Stimulated activated CD4-positive, alpha-beta T cell treated with anti-CD3 and anti-CD28 coated beads, Interleukin-15, amount 100 ng/mL, for 24 hours (primary cell): ENCODE data around the gene TAS2R40.
"Not testable (repeated sequence)": the region's sequence is repeated elsewhere in the genome, so short reads cannot be mapped to it uniquely, and the experiment has no call there.

Experiments
- DNase-seq: peaks from one replicate; pipeline ENCODE4 v3.0.0-alpha.2; 2020

Gene TAS2R40

DNA sequence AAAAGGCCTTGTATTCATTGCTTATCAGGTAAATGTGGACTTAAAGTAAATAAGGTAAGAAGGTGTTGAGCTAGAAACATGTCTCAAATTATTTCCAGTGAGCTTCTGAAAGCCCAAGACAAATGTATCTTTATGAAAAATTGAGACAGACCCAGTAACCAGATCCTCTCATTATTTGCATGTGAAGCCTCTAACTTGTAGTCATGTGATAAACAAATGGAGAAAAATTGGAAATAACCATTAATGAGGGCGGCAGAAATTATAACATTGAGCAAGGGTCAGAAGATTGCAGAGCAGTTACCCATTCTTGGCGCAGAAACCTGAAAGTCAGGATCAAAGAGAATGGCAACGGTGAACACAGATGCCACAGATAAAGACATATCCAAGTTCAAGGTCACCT lies at the start of gene TAS2R40:
TSS of gene TAS2R40 (plus strand) at position 301 of the 400 bp plus-strand sequence. CDS start at position 343, 42 bp downstream.
- no peak for DNase-seq

- DNase-seq, result no peak
Observed at GRCh38 chr7:143172354-143172753, 49.5 kb upstream of the TAS2R40 start.

DNA sequence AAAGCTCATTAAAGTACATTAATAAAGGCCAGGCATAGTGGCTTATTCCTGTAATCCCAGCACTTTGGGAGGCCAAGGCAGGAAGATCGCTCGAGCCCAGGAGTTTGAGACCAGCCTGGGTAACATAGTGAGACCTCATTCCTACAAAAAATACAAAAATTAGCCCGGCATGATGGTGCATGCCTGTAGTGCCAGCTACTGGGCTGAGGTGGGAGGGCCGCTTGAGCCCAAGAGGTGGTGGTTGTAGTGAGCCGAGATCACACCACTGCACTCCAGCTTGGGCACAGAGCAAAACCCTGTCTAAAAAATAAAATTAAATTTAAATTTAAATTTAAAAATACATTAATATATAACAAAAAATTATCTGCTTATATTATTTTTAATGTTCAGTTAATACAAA lies 45.7 kb upstream of the TAS2R40 start:
- DNase-seq, result no peak

DNA sequence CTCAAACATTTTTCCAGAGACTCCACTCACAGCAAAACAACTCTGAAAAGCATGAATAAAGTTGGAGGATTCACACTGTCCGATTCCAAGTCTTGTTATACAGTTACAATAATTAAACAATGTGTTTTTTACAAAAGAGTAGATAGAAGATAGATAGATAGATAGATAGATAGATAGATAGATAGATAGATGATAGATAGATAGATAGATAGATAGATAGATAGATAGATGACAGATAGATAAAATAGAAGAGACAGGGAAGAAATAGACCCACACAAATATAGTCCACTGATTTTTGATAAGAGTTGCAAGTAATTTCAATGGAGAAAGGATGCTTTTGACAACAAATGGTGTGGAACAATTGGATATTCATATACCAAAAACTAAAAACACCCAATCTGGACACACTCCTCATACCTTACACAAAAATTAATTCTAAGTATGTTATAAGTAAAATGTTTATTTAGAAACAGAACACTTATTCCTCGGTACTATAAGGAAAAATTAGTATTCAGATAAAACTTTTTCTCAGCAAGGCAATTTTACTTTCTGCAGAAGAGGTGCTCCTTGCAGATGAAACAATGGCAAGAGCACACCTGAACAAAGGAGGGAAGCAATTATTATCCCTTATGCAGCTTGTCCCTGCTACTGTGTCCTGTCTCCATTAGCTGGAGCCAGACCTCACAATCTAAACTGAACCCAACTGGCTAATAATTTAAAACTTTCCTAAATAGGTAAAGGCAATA lies 44.3 kb upstream of the TAS2R40 start:
- DNase-seq, result no peak

DNA sequence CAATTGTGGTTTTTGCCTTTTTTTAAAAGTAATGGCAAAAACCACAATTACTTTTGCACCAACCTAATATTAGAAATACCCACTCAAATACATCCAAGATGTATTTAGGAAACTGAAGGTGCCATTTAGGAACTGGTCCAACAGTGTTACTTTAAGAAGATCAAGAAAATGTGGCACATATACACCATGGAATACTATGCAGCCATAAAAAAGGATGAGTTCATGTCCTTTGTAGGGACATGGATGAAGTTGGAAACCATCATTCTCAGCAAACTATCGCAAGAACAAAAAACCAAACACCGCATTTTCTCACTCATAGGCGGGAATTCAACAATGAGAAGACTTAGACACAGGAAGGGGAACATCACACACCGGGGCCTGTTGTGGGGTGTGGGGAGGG lies 41.1 kb upstream of the TAS2R40 start:
- DNase-seq, result not testable (repeated sequence)

GRCh38 chr7:143181349-143181748 lies 40.5 kb upstream of the TAS2R40 start:
- no peak for DNase-seq

- DNase-seq, result no peak
Observed at GRCh38 chr7:143183024-143183423, 38.8 kb upstream of the TAS2R40 start, which contains the start of gene TAS2R39. Gene TAS2R39 (plus strand): TSS chr7:143183419. CDS start chr7:143183419, 0 bp downstream.

- DNase-seq, result no peak
Observed at GRCh38 chr7:143185551-143185950, 36.3 kb upstream of the TAS2R40 start.

GRCh38 chr7:143188994-143189393 lies 32.8 kb upstream of the TAS2R40 start:
- DNase-seq, result no peak

- DNase-seq, result no peak
Observed at GRCh38 chr7:143193880-143194279, 28.0 kb upstream of the TAS2R40 start.

GRCh38 chr7:143199040-143199439 lies 22.8 kb upstream of the TAS2R40 start:
- no peak for DNase-seq

- no peak for DNase-seq
Observed at GRCh38 chr7:143202161-143202560, 19.7 kb upstream of the TAS2R40 start.

DNA sequence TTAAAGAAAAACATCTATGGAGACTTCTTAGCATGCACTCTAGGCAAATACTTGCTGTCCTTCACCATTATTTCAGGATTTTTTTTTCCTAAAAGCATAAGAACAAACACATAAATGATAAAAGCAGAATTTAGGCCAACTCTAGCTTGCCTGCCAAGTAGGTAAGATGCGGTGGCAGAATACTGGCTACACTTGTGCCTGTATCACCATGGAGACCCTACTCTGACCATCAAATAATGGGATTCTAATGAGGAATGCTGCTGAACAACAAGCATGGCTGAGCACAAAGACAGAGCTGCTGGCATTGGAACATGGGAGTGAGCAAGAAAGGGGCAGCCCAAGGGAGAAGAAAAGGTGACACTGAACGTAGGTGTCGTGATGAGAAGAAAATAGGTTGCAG lies 18.5 kb upstream of the TAS2R40 start:
- no peak for DNase-seq

DNA sequence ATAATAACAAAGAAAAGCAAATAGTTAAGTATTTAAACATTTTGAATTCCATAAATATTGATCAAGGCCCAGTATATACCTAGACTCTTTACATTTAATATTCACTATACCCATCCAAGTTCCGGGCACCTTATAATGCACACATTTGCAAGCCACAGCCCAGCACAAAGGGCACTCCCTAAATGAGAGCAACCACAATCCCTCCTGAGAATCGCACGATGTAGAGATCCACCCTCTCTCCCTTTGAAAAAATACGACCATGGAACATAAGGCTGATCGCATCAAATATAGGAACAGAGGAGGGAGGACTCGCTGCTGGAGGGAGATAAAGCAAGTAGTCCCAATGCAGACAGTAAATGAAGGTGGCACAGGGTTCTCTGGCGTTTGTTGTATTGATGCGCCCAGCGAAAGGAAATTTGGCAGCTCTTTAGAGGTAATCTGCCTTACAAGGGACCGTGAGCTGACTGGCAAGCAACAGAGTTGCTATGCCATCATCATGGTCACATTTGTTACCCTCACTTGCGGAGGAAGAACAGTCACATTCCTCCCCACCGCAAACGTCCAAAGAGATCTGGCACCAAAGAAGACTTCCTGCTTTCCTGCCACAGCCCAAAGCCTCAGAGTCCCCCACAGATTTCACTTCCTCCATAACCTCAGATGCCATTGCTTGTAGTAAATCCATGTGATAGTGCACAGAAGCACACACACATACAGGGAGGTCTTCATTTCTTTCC lies 16.1 kb upstream of the TAS2R40 start:
- DNase-seq, result peak; percentile 31

DNA sequence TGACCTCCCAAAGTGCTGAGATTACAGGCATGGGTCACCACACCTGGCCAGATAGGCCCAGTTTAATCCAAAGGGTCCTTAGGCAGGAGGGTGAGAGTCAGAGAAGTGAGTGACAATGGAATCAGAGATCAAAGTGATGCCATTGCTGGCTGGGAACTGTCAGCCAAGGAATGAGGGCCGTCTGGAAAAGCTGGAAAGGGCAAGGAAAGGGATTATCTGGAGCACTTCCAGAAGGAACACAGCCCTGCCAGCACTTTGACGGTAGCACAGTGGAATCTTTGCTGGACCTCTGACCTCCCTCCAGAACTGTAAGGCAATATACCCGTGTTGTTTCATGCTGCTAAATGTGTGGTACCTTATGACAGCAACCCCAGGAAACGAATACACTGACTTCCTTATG lies 11.3 kb upstream of the TAS2R40 start:
- DNase-seq, result no peak

DNA sequence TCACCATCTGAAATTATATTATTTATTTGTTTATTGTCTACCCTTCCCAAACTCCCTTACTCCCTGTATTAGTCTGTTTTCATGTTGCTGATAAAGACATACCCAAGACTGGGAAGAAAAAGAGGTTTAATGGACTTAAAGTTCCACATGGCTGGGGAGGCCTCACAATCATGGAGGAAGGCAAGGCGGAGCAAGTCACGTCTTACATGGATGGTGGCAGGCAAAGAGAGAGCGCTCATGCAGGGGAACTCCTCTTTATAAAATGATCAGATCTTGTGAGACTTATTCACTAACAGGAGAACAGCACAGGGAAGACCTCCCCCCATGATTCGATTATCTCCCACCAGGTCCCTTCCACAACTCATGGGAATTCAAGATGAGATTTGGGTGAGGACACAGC lies 8.4 kb upstream of the TAS2R40 start:
- not testable (repeated sequence) for DNase-seq

DNA sequence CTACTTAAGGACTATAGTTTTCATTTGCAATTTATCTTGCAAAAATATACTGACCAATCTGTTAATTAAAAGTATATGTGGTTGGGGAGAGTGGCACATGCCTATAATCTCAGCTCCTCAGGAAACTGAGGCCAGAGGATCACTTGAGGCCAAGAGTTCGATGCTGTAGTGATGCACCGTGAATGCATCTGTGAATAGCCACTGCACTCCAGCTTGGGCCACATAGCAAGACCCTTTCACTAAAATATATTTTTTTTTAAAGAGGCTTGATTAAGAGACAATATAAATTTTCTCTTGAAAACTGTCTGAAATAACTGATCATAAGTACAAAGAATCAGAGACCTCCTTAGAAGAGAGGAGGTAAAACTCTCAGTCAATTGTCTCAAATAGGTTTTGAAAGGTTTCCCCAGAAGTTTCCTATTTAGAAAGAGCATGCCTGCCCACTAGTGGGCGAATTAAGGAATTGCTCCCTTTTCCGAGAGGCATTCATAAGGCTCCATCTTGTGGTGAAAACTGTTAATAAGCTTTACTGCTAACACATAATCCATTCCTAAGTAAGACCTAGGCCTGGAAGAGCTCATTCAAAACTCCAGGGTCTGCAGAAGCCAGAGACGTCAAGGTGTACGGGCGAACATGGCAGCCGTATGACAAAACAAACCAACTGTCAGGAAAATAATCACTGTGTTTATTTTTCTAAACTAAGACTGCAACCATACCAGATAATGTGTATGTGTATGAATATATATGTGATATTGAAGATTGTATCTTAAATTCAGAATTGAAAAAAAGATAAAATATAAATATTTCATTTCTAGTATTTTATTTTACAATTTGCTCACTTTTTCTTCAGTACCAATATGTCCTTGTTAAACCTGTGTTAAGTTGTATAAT lies 6.8 kb upstream of the TAS2R40 start:
- DNase-seq, result peak; percentile 65

GRCh38 chr7:143216151-143216550 lies 5.7 kb upstream of the TAS2R40 start:
- DNase-seq, result no peak

DNA sequence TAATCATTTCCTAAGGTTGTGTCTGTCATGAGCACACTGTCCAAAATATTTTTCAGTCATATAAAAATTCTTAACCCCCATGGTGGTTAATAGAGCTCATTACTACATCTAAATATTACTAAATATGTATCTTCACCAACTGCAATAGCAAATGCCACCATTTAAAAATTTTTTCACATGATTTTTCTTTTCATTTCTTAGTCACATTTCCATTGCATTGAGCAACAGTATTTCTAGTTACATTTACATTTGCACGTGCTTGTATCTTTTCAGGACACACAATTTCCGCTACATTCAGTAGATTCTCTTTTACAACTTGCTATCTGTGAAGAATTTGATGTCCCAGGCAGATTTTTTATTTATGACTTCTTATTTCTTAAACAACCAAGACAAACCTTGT lies 5.2 kb upstream of the TAS2R40 start:
- DNase-seq, result no peak

- no peak for DNase-seq
Observed at GRCh38 chr7:143217806-143218205, 4.0 kb upstream of the TAS2R40 start.

GRCh38 chr7:143221286-143221685 lies 551 bp upstream of the TAS2R40 start:
- no peak for DNase-seq

DNA sequence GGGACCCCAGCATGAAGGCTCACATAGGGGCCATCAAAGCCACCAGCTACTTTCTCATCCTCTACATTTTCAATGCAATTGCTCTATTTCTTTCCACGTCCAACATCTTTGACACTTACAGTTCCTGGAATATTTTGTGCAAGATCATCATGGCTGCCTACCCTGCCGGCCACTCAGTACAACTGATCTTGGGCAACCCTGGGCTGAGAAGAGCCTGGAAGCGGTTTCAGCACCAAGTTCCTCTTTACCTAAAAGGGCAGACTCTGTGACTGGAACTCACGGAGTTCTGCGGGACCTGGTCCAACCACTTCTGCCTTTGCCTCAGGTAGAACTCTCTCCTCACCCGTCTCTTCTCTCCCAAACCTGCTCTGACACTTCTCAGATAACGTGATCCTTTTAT lies 945 bp downstream of the TAS2R40 start:
- DNase-seq, result no peak

DNA sequence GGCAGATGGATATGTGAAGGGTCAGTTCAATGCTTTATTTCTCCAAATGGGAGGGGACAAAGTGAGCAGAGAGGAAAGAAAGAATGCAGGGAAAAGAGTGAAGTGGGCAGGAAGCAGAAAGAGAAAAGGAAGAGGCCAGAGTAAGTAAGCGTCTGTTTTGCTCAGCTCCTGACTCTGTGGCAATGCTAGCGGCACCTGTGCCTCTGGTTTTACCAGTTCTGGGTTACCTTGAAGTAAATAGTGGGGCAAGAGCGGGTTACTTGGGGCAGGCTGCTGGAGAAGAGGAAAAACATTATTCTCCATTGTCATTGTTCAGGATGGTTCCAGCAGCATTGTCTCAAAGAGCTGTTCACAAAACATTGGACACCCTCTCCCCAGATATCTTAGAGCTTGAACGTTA lies 1.9 kb downstream of the TAS2R40 start:
- DNase-seq, result no peak
